Right lung (tissue), 5 donors: Measurements from ENCODE around the gene A2M. TPM values are rescaled to one million over a fixed set of nuclear protein-coding genes. Genes with fewer than 3 reads are reported as not detected.
A peak's percentile ranks its signal among the peaks of the same experiment; 100 is the strongest.

ENCODE experiments used
- DNase-seq, 2 donors: peaks; one replicate each; pipeline ENCODE4 v3.0.0-alpha.2; 2013
- polyA plus RNA-seq, 5 donors: library from polyadenylated mRNA; unstranded; fragments of 120-200 nt; gene quantifications; one replicate each; pipeline versions ENCODE4 v1.2.1 to v1.2.3, GENCODE V29; 2013; ENCODE audit warnings: inconsistent platforms in 1 of 5, low replicate concordance in 1 of 5; ENCODE audit not compliant: insufficient read length in 5 of 5, insufficient read depth in 1 of 5

The A2M gene
- polyA plus RNA-seq, 5 donors: 1,629 to 2,374 (median 2,213) TPM

DNA sequence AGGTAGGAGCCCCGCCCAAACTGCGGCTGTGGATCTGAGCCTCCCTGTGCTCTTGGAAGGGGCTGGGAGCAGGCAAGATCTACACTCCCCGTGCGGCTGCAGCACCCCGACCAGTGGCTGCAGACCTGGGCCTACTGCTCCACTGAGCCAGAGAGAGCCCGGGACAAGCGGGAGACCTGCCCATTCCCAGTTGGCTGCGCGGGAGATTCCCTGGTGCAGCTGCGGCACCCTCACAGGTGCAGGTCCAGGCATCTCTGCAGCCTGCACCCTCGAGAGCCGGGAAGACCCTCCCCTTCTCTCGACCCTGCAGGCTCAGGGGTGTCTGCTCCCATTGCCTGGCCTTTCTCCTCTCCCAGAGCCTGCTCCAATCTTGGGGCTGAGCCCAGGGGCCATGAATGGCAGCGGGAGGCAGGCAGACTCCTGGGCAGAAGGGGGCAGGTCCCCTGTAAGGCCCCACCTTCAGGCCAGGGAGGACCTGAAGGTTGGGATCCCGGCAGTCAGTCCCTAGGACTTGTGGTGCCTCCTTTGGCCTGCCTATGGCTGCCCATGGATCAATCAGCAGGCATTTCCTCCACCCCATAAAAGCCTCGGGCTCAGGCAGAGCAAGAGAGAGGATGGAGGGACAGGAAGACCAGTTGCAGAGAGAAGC is 8.8 kb upstream of the A2M start:
- no peak for DNase-seq

DNA sequence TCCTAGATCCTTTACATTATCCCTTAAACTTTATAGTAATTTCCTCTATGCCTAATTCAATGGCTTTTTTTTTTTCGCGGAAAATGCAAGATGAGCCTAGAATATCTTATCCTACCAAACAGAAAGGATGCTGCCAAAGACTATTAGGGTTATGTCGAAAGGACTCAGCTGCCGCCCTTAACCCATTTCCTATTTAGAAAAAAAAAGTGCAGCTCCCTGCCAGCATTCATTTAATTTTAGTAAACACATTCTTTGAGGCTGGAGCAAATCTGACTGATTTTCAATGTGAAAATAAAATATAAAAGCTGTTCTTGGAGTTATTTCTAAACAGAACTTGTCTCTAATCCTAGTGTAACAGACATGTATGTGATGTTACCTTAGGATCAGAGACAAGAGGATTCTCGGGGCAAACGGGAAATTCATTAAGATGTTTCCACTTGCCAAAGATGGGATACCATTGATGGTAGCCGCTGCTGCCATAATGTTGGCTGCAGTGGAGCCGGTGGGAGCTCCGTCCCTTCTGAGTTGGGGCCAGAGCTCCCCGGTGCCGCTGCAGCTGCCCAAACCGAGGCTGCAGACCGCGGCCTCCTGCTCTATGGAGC is 8.2 kb upstream of the A2M start:
- DNase-seq: peak; percentile 83 to 88

DNA sequence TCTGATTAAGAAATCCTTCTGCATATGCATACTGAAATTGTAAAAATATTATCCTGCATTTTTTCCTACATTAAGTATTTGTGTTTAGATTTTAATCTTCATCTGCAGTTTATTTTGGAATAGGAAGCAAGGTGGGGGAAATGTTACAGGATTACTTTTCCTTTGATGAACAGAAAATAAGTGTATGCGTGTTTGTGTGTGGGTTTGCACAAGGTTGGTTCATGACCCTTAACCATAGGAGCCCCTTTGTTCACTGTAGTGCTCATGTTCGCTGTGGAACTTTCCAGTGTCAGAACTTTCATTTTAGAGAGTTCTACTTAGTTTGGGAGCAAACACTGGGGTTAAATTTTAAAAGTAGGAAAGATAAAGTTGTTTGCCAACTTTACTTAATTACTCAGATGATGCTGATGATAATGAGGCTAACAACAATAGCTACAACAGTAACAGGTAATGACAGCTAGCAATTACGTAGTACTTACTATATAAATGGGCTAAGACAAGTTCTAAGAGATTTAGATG is 6.4 kb upstream of the A2M start:
- DNase-seq: no peak

DNA sequence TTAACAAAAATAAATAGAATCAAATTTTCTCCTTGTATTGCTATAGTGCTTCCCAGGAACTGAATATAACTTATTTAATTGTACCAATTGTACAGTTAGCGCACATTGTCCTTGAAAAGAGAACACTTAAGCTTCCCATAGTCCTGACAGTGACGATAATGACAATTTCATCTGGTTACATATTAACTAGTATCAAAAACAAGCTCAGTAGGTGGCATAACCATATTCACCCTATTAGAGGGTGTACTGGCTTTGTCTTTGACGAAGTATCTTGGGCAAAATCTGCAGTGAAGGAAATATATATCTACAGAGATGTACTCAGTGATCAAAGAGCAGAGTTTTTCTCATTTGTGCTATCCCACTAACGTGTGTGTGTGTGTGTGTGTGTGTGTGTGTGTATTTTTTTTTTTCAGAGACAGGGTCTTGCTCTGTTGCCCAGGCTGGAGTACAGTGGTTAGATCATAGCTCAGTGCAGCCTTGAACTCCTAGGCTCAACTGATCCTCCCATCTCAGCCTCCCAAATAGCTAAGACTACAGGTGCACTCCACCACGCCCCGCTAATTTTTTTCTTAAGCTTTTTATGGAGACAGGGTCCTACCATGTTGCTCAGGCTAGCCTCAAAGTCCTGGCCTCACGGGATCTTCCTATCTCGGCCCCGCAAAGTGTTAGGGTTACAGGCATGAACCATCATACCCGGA is 4.9 kb upstream of the A2M start:
- DNase-seq: no peak

DNA sequence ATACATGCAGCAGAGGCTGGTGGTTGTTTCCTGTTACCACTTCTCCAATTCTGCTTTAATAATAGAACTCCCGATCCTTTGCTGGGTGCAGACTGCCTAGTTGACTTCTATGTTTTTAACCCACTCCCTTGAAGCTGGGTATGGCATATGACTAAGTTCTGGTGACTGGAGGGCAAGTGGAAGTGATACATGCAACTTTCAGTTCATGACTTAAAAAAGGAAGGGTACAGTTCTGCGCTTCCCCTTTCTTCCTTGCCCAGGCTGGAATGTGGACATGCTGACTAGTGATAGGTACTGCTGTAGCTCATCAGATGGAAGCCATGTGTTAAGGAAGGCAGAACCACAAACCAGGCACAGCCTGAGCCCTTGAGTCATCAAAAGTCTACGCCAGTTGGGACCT is 2.4 kb upstream of the A2M start:
- no peak for DNase-seq

DNA sequence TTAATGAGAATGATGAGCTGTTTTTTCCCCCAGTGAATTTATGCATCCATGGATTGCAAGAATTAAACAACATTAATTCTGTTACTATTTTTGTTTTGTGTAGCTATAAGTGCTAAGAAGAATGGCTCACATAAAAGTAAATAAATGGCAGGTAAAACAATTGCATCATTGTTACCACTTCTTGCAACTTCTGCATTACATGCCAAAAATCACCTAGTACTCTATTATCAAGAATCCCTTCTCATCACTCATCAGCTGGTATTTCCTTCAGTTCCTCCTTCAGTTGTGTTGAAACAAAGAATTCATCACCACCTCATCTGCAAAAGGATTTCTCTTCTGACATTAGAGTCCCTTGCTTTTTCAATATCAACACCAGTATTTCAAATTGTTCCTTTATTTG is 773 bp downstream of the A2M start:
- DNase-seq: no peak

DNA sequence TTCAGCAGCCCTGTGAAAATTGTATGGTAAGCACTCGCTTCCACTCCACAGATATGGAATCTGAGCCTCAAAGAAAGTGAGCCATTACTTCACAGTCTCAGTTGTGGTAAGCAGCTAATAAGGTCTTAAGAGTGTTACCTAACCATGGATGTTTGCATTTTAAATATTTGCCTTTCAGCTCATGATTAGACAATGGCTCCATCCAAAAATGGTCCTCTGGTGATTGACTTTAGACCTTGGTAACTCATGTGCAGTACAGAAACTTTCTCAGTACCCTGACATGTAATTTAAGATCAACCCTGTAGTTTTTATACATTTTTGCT is 1.8 kb downstream of the A2M start:
- DNase-seq: no peak

DNA sequence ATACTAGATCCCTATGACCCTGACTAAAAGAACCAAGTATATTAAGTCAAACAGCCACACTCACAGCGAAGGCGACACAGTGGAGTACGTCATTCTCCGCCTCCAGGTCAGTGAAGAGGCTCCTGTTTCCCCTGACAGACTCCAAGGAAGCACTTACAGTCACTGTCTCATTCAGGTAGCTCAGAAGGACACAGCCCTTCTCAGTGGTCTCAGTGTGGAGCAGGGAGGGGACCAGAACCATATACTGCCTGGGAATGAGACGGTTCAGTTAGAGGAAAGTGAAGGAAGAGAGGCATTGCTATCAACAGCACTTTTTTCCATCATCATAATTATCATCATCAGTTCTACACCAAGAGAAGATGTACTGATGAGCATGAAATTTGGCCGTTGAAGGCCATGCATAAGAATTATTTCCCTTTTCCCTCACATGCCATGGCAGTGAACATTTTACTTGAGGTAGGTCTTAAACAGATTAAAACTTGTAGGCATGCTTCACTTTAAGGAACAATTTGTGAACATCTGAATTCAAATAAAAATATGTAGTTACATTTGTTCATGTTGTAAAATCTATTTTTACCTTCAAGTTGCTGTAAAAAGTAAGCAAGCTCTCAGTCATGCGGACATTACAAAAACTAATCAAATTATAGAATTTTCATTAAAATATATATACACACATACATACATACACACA is 2.3 kb downstream of the A2M start:
- no peak for DNase-seq

DNA sequence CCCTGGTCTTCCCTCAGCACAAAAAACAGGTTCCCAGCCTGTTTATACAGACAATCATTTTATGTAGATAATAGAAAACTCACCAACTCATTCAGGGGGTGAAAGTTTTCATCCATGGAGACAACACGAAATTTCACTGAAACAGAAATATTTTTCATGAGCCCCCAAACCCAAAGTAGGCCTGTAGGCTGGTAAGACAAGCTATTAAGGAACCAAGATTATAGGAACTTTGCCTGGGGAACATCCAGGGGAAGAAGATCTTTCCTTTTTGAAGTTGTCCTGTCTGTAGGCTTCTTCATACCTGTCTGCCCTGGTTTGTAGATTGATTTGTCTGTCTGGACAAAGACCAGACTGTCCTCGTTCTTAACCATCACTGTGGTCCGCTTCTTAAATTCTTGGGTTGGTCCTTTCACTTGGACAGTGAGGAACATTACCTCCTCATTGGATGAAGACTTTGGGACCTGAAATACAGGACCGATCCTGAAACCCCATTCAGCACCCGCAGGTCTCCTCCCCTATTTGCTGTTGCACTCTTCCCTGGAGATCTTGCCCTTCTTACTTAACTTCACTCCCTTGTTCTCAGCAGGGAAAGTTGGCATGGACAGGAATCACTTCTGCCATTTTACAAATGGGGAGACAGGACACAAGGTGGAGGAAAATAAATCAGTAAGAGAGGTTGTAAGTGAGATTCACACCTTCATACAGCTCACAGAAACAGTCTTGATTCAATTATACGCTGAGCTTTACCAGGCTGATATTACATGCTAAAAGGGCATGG is 3.5 kb downstream of the A2M start:
- no peak for DNase-seq

DNA sequence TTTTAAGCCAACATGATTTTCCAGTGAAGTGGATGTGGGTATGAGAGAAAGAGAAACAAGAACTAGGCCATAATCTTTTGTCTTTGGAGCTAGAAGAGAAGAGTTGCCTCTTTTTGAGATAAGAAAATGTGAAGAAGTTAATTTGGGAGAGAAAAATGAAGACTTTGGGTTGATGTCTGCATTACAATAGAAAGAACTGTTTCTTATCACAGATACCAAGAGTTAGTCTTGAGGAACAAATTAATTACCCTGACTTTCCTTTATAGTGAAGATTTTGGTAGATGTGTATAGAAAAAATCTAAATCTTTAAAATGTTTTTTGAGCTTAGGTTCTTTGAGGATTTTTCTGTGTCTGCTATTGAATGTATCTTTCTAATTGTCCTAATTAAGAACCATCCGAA is 4.2 kb downstream of the A2M start:
- no peak for DNase-seq

DNA sequence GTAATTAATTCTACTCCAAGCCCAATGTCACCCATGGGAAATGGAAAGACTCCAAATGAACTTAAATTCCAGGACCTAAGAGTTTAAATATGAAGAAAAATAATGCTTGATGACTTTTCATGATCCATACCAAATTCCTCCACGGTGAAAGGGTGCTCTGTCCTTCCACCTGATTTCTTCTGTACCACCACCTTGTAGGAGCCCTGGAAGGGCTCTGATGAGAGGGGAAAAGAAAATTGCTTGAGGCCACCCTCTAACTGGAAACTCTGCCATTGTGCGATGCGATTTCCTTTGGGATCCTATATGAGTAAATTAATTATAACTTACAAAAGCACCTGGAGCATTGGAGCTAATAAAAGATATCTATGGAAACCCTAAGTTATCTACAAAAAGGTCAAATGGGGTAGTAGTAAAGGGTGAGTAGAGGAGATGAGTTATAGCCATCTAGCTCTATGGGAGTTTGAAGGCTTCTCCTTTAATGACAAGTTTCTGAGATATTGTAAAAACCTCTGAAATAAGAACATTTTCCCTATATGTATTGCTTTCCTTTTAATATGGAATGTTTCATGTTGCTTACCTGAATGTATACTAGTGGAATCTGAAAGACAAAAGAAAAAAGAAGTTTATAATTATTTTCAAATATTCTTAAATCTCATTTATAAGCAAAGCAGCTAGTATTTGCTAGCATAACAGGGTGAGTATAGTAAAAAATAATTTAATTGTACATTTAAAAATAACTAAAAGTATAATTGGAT is 5.8 kb downstream of the A2M start:
- DNase-seq: no peak

DNA sequence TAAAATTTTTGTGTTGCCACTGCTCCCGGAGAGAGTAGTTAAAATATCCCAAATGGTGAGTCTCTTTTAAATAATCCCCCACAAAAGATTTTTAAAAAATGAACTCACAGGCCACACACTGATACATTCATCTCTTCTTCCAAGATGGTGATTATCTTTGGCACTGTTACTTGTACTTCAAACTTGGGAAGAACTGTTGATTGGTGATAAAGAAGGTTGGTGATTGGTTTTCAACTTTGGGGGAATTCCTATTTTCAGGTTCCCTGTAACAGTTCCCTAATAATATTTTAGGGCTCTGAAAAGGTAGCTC is 6.6 kb downstream of the A2M start:
- no peak for DNase-seq

DNA sequence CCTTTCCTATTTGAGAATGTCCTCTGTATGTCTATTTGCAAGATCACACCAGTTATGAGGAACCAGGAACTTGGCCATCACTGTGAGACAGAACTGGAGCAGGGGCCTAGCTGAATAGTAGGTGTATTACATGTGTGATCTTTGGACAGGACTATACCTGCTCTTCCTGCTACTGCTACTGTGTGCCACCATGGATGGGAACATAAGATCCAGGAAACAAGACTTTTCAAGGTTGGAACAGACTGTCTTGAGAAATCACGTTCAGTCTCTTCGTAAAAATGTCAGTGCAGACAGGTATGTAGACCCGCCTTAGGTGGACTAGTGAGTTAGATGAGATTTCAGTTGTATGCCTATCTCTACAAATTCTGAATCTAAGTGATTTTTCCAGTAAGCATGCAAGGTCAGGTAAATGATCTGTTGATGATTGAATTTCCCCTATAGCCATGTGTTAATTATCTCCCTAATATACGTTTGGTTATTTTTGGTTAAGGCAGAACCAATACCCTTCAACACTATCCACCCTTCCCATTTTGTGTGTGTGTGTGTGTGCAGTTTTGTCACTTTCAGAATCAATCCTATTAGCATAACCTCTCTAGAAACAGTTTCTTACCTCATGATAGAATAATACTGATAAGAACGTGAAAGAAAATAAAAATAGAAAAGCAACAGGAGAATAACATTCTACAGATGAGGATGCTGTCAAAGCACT is 7.1 kb downstream of the A2M start:
- DNase-seq: no peak

DNA sequence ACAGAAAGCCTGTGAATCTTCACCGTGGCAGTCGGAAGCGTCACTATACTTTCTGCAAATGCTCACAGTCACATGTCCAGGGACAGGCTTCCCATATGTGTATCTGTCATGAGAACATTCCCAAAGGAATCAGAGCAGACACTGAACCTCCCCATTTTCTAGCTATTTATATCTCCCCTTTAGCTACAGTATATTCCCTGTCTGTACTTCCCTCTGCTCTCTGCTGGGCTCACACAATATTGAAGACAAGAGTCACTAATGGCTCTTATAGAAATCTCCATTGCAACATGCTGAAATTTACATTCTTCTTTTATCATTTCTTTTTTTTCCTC is 8.2 kb downstream of the A2M start:
- DNase-seq: no peak

DNA sequence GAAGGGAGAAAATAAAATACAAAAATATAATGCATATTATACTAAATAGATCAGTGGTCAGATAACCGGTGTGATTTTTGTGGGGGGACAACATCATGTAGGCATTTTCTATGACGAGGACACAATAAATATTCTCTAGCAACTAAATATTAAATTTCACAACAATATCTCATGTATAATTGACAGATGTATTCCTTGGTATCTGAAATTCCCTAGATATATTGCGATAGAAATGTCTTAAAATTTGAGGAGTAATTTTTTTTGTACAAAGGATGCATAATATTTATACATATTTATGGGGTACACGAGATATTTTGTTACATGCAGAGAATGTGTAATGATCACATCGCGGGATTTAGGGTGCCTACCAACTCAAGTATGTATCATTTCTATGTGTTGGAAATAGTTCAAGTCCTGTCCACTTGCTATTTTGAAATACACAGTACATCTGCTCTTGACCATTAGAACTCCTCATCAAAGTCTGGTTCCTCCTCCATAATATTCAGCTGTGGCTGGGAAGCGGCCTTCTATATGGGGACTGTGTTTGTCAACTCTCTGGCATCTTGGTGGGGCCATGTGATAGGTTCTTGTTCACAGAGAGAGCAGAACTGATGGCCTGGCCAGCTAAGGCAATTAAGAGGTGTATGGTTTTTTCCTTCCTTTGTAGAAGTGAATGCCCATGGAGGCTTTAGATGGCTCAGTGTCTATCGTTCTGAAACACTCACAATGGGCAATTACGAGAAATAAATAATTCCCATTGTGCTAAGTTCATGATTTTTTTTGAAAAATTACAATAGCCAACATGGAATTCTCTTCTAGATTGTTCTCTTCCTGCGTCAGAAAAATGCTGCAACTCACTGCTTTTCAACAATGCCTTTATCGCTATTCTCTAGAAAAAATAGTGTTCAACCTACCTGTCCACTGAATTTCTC is 8.8 kb downstream of the A2M start:
- no peak for DNase-seq

DNA sequence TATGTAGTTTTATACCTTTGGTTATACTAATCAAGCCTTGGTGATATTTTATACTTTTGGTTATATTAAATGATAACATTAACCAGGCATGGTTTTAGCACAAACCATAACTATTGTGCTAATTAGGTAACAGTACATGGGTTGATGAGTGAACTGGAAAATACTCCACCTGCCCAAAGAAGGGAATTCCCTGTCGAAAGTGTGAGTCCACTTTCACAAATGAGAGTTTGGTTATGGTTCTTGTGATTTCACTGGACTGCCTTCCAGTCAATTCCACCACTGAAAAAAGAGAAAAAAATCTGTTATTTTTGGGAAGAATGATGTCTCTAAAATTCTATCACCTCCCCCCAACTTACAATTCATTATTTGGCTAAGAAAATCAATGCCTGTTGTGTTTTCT is 9.7 kb downstream of the A2M start:
- DNase-seq: no peak

DNA sequence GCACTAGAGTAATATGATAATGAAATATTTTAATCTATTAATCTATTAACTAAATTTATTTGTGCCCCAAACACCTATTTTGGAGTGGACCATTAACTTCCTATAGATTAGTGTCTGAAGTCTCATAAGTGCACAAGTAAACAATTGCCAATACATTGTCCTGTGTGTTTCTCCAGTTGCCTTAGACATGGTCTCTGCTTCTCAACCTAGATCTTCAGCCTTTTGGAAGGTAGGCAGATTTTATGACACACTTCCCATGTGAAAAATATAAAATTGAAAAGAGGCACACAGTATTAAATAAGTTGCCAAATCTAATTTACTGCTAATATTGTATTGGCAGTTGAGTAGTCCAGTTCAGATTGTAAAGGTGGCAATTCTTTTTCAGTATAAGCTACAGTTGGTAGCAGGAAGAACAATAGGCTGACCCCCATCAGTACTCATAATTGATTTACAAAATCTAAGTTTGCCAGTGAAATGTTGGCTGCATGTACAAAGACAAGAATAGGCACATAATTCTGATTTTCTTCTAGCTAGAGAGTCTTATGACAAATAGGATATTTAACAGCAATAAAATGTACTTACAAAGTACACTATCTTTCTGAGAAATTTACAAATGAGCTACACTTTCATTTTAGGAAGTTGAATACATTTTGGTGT is 10.8 kb downstream of the A2M start:
- no peak for DNase-seq

DNA sequence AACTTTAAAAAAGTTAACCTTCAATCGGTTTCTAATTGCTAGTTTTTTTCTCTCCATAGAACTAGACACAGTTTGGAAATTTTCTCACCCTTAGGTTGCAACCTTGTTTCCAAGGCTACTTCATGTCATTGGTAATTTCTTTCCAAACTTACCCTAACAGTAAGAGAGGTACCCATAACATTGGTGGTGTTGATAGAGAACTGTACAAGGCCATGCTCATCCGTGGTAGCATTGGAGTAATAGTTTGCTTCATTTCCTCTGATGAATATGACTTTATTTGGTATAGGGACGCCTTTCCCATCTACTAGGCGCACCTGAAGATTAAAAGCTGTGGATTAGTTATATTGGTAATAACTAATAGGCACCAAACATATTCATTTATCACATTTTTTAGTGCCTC is 11.6 kb downstream of the A2M start:
- DNase-seq: no peak
